Measurements from ENCODE around the gene LHFPL2. TPM values are rescaled to one million over a fixed set of nuclear protein-coding genes. Genes with fewer than 3 reads are reported as not detected.

The LHFPL2 gene
- total and polyA plus RNA-seq, 9 of the 15 experiments (the other 6 are each of a cell fraction or from before 2014, with no cell fraction given), result 1.0 to 6.6 (median 4.6) TPM

GRCh38 chr5:78587775-78588291 is 60.7 kb downstream of the LHFPL2 start (continued):
- peak; percentile 99 for TF ChIP-seq TAL1 (IDR thresholded peaks at IDR 0.05)
- TF ChIP-seq, protein P1, sequence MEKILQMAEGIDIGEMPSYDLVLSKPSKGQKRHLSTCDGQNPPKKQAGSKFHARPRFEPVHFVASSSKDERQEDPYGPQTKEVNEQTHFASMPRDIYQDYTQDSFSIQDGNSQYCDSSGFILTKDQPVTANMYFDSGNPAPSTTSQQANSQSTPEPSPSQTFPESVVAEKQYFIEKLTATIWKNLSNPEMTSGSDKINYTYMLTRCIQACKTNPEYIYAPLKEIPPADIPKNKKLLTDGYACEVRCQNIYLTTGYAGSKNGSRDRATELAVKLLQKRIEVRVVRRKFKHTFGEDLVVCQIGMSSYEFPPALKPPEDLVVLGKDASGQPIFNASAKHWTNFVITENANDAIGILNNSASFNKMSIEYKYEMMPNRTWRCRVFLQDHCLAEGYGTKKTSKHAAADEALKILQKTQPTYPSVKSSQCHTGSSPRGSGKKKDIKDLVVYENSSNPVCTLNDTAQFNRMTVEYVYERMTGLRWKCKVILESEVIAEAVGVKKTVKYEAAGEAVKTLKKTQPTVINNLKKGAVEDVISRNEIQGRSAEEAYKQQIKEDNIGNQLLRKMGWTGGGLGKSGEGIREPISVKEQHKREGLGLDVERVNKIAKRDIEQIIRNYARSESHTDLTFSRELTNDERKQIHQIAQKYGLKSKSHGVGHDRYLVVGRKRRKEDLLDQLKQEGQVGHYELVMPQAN (IDR thresholded peaks at IDR 0.05; ENCODE audit: borderline replicate concordance), result no peak
- 0 out of 2 replicates have a peak, but pooled peaks have one; percentile 54 for TF ChIP-seq ZBTB33 (CRISPR knock-in tag; IDR thresholded peaks at IDR 0.05)
- TF ChIP-seq ZZZ3 (IDR thresholded peaks at IDR 0.05), result no peak
- TF ChIP-seq CC2D1A (IDR thresholded peaks at IDR 0.05), result peak; percentile 93
- no peak for TF ChIP-seq ZNF717 (CRISPR knock-in tag; IDR thresholded peaks at IDR 0.05)
- TF ChIP-seq MEF2A (IDR thresholded peaks at IDR 0.05; ENCODE audit: control insufficient read depth, low read depth, low read length), result no peak
- 0 out of 2 replicates have a peak, but pooled peaks have one; percentile 35 for TF ChIP-seq CBX5 (IDR thresholded peaks at IDR 0.05; ENCODE audit: borderline replicate concordance, low read depth)
- TF ChIP-seq MCM3 (IDR thresholded peaks at IDR 0.05), result no peak
- TF ChIP-seq NR0B1 (IDR thresholded peaks at IDR 0.05; ENCODE audit: partially characterized antibody), result no peak
- TF ChIP-seq CREB3 (tag; conservative IDR thresholded peaks at IDR 0.05; ENCODE audit: low read depth), result 0 out of 2 replicates have a peak, but pooled peaks have one; percentile 47
- TF ChIP-seq KDM4B (IDR thresholded peaks at IDR 0.05; ENCODE audit: borderline replicate concordance in 2 of 2, low read depth in 1 of 2), result no peak
- TF ChIP-seq ZNF780A (CRISPR knock-in tag; IDR thresholded peaks at IDR 0.05), result no peak
- no peak for TF ChIP-seq ZNF778 (CRISPR knock-in tag; IDR thresholded peaks at IDR 0.05)
- no peak for TF ChIP-seq NR1H2 (CRISPR knock-in tag; IDR thresholded peaks at IDR 0.05)
- TF ChIP-seq ZKSCAN3 (CRISPR knock-in tag; IDR thresholded peaks at IDR 0.05), result no peak
- TF ChIP-seq CEBPZ (IDR thresholded peaks at IDR 0.05; ENCODE audit: borderline replicate concordance, low read depth, low read length), result no peak
- TF ChIP-seq CGGBP1 (CRISPR knock-in tag; IDR thresholded peaks at IDR 0.05), result no peak
- no peak for TF ChIP-seq ELF2 (CRISPR knock-in tag; IDR thresholded peaks at IDR 0.05)

Measured in K562 (cell line).